Esophagus squamous epithelium (tissue), 5 donors: ENCODE results near the gene SIK1. TPM values are rescaled to one million over a fixed set of nuclear protein-coding genes. Genes with fewer than 3 reads are reported as not detected.
A peak's percentile ranks its signal among the peaks of the same experiment; 100 is the strongest.

ENCODE experiments used
- DNase-seq: peaks from one replicate; lab custom pipeline; 2025; lab: John Stamatoyannopoulos, UW
- H3K27ac ChIP-seq, 4 donors: fragments of 200-600 bp; sonication (generic); one replicate each; pipeline ENCODE4 v1.5.1; 2016 to 2019; ENCODE audit warnings: mild to moderate bottlenecking in 1 of 4
- H3K27me3 ChIP-seq, 4 donors: fragments of 200-600 bp; sonication (generic); 1 replicate in 3 of 4; 2 replicates in 1 of 4; pipeline versions ENCODE4 v1.5.1 to v1.6.0; 2017 to 2021; ENCODE audit warnings: antibody characterized with exemption in 1 of 4
- H3K36me3 ChIP-seq, 3 donors: fragments of 200-600 bp; sonication (generic); one replicate each; pipeline ENCODE4 v1.5.1; 2016 to 2019
- H3K4me1 ChIP-seq, 3 donors: fragments of 200-600 bp; sonication (generic); one replicate each; pipeline ENCODE4 v1.5.1; 2017 to 2019
- H3K4me3 ChIP-seq, 4 donors: fragments of 200-600 bp; sonication (generic); 1 replicate in 3 of 4; 2 replicates in 1 of 4; pipeline ENCODE4 v1.5.1; 2016 to 2019; ENCODE audit warnings: mild to moderate bottlenecking in 2 of 4, moderate library complexity in 1 of 4
- H3K9me3 ChIP-seq, 3 donors: fragments of 200-600 bp; sonication (generic); one replicate each; pipeline ENCODE4 v1.5.1; 2016 to 2019
- CTCF ChIP-seq, 6 experiments: fragments of 450-650 bp in 4 of 6; fragments of 200-600 bp in 2 of 6; sonication (generic) in 2 of 6; IDR thresholded peaks; one replicate each; pipeline ENCODE4 v1.5.1; 2016 to 2019; ENCODE audit warnings: antibody characterized with exemption in 6 of 6, mild to moderate bottlenecking in 4 of 6, moderate library complexity in 4 of 6
- POLR2A ChIP-seq, 4 donors: fragments of 450-650 bp; IDR thresholded peaks; one replicate each; pipeline ENCODE4 v1.6.1; 2017; ENCODE audit warnings: antibody characterized with exemption in 4 of 4, mild to moderate bottlenecking in 4 of 4, moderate library complexity in 3 of 4
- WGBS, 2 donors: methylation state at CpG; one replicate each; pipeline ENCODE4 v1.1.5; 2018; 5-methylcytosine and 5-hydroxymethylcytosine counted together
- intact Hi-C: fragments of 100-400 bp; cut with DNase I; formaldehyde crosslinking; loops from one replicate; pipeline ENCODE4 v1.15.0; 2022
- total RNA-seq, 4 donors: library from RNA; depleted of rRNA; stranded (reverse); fragments of >200 nt; gene quantifications; one replicate each; pipeline ENCODE4 v1.1.0, GENCODE V29; 2016
- donor health status: DM: yes; HTN: yes; CAD: no.

The SIK1 gene
- total RNA-seq, 4 donors from 2014 or later, result 0.09 to 3.6 (median 2.0) TPM

- peak overlapping the region in 1 of 4 donors; percentile 18 for H3K4me3 ChIP-seq
- DNase-seq, result no peak
- H3K27me3 ChIP-seq, result no peaks in the 10 kb centered on the region
- no peaks in the 10 kb centered on the region for H3K9me3 ChIP-seq
- no peaks in the 10 kb centered on the region for H3K36me3 ChIP-seq
- WGBS, 2 donors, result 38 to 43% methylated on average over 11 to 20 of the region's 20 CpGs
- H3K27ac ChIP-seq, result peak overlapping the region; percentile 65 to 82 (median 80)
- intact Hi-C loops, result no loop called here
- TF ChIP-seq CTCF (IDR thresholded peaks at IDR 0.05) (no peak), POLR2A (IDR thresholded peaks at IDR 0.05) (no peak)
- H3K4me1 ChIP-seq, result peaks cover 24 to 65% (median 32%) of the 10 kb centered on the region in 3 donors
Measured at GRCh38 chr21:43370091-43370658, 56.8 kb downstream of the SIK1 start.

GRCh38 chr21:43369596-43370090 is 57.3 kb downstream of the SIK1 start:
- Histone ChIP-seq H3K27me3 (no peaks in the 10 kb centered on the region), H3K36me3 (no peaks in the 10 kb centered on the region), H3K4me3 (peak overlapping the region in 1 of 4 donors; percentile 12), H3K27ac (peak overlapping the region; percentile 65 to 82 (median 80)), H3K4me1 (peaks cover 24 to 65% (median 32%) of the 10 kb centered on the region in 3 donors), H3K9me3 (no peaks in the 10 kb centered on the region)
- 57 to 74% methylated on average over 4 to 6 of the region's 18 CpGs for WGBS, 2 donors
- no peak for TF ChIP-seq CTCF (IDR thresholded peaks at IDR 0.05)
- no peak for TF ChIP-seq POLR2A (IDR thresholded peaks at IDR 0.05)
- DNase-seq, result no peak
- intact Hi-C loops, result no loop called here

- Histone ChIP-seq H3K27me3 (no peaks in the 10 kb centered on the region), H3K4me1 (peaks cover 24 to 65% (median 32%) of the 10 kb centered on the region in 3 donors), H3K27ac (peak overlapping the region in 1 of 4 donors; percentile 82), H3K4me3 (no peak overlapping the region), H3K9me3 (no peaks in the 10 kb centered on the region), H3K36me3 (no peaks in the 10 kb centered on the region)
- TF ChIP-seq CTCF (IDR thresholded peaks at IDR 0.05) (no peak), POLR2A (IDR thresholded peaks at IDR 0.05) (no peak)
- no peak for DNase-seq
- WGBS, 2 donors, result 48% methylated on average over 14 of the region's 14 CpGs
- intact Hi-C loops, result no loop called here
Measured at GRCh38 chr21:43369124-43369523, 57.8 kb downstream of the SIK1 start.

GRCh38 chr21:43368685-43369084 is 58.2 kb downstream of the SIK1 start:
- no peaks in the 10 kb centered on the region for H3K9me3 ChIP-seq
- no peaks in the 10 kb centered on the region for H3K27me3 ChIP-seq
- H3K4me1 ChIP-seq, result peaks cover 24 to 60% (median 31%) of the 10 kb centered on the region in 3 donors
- no peak for TF ChIP-seq POLR2A (IDR thresholded peaks at IDR 0.05)
- TF ChIP-seq CTCF (IDR thresholded peaks at IDR 0.05), result no peak
- intact Hi-C loops, result no loop called here
- WGBS, 2 donors, result 90 to 93% methylated on average over 6 of the region's 6 CpGs
- H3K27ac ChIP-seq, result no peak overlapping the region
- no peak overlapping the region for H3K4me3 ChIP-seq
- DNase-seq, result no peak
- no peaks in the 10 kb centered on the region for H3K36me3 ChIP-seq

GRCh38 chr21:43367859-43368258 is 59.1 kb downstream of the SIK1 start:
- 87 to 90% methylated on average over 2 to 3 of the region's 4 CpGs for WGBS, 2 donors
- Histone ChIP-seq H3K27ac (no peak overlapping the region), H3K27me3 (no peaks in the 10 kb centered on the region), H3K4me3 (no peak overlapping the region), H3K4me1 (peaks cover 16 to 55% (median 26%) of the 10 kb centered on the region in 3 donors), H3K9me3 (no peaks in the 10 kb centered on the region), H3K36me3 (no peaks in the 10 kb centered on the region)
- intact Hi-C loops, result no loop called here
- no peak for DNase-seq
- TF ChIP-seq CTCF (IDR thresholded peaks at IDR 0.05) (no peak), POLR2A (IDR thresholded peaks at IDR 0.05) (no peak)
